HCT116 (cell line): Measurements from ENCODE around the gene PTPRC. TPM values are rescaled to one million over a fixed set of nuclear protein-coding genes. Genes with fewer than 3 reads are reported as not detected.

ENCODE experiments used
- ATAC-seq: fragments of 200-7000 bp; cut with Tn5 transposase; 2 replicates; pipeline ENCODE4 v1.9.1; 2020; ENCODE audit warnings: mild to moderate bottlenecking, moderate library complexity
- BruUV-seq: library from RNA; stranded (reverse); fragments of 400-500 nt; replicated peaks from 2 replicates; lab custom pipeline; 2021; lab: Mats Ljungman, UMichigan
- CTCF ChIA-PET: fragments of 300-600 bp; sonication (Branson Sonifier 250); formaldehyde crosslinking; loops from one replicate; lab custom pipeline; 2021; ENCODE audit warnings: antibody characterized with exemption; lab: Charles Lee
- POLR2A ChIA-PET: fragments of 300-600, 350-600 bp; sonication (Branson Sonifier 250); formaldehyde crosslinking; loops from one replicate; lab custom pipeline; 2021; ENCODE audit warnings: antibody characterized with exemption; lab: Charles Lee
- RAD21 ChIA-PET, 2 experiments: fragments of 300-600 bp; sonication (Branson Sonifier 250); formaldehyde crosslinking; loops; one replicate each; lab custom pipeline; 2023; ENCODE audit warnings: low total read pairs in 2 of 2; ENCODE audit not compliant: uncharacterized antibody in 2 of 2, unreplicated experiment in 2 of 2, low non-redundant PET in 1 of 2; lab: Charles Lee
- DNase-seq: peaks from one replicate; pipeline ENCODE4 v3.0.0-alpha.2; 2010; ENCODE audit warnings: low read depth, low spot score
- H2AFZ ChIP-seq: fragments of 200-600 bp; shearing (Covaris generic), sonication (generic); 2 replicates; pipeline ENCODE4 v1.6.1; 2017; ENCODE audit warnings: low read depth, mixed run types, mixed read lengths, antibody characterized with exemption, low read length; ENCODE audit not compliant: poor library complexity, severe bottlenecking
- H3K27ac ChIP-seq: 2 replicates; pipeline ENCODE4 v1.5.1; 2012; ENCODE audit warnings: low read depth, low read length
- H3K27me3 ChIP-seq: fragments of 200-600 bp; sonication (generic); 2 replicates; pipeline ENCODE4 v1.6.1; 2016; ENCODE audit warnings: mixed run types, low read length, mixed read lengths; ENCODE audit not compliant: insufficient read depth
- H3K36me3 ChIP-seq, 2 experiments: fragments of 200-500 bp in 1 of 2; fragments of 200-600 bp in 1 of 2; sonication (Bioruptor generic) in 1 of 2; sonication (generic) in 1 of 2; 2 replicates each; pipeline versions ENCODE4 v1.5.1 to v1.6.1; 2014 to 2016; ENCODE audit warnings: low read length in 2 of 2, inconsistent platforms in 1 of 2, mixed read lengths in 1 of 2, mixed run types in 1 of 2; ENCODE audit not compliant: insufficient read depth in 2 of 2, control insufficient read depth in 1 of 2
- H3K4me1 ChIP-seq, 2 experiments: fragments of 200-600 bp in 1 of 2; sonication (generic) in 1 of 2; 2 replicates each; pipeline versions ENCODE4 v1.5.1 to v1.6.1; 2012 to 2017; ENCODE audit warnings: low read length in 2 of 2, inconsistent platforms in 1 of 2, mild to moderate bottlenecking in 1 of 2, mixed read lengths in 1 of 2, mixed run types in 1 of 2, moderate library complexity in 1 of 2; ENCODE audit not compliant: insufficient read depth in 2 of 2, control insufficient read depth in 1 of 2
- H3K4me2 ChIP-seq: fragments of 200-600 bp; sonication (generic); 2 replicates; pipeline ENCODE4 v1.6.1; 2017; ENCODE audit warnings: mixed run types, low read length, mixed read lengths
- H3K4me3 ChIP-seq, 2 experiments: fragments of 200-600 bp in 1 of 2; sonication (generic) in 1 of 2; replicated peaks in 1 of 2; 2 replicates each; pipeline ENCODE4 v1.5.1; 2011 to 2016; ENCODE audit warnings: low read length in 2 of 2, control low read depth in 1 of 2, low read depth in 1 of 2, mild to moderate bottlenecking in 1 of 2, mixed read lengths in 1 of 2, mixed run types in 1 of 2
- H3K79me2 ChIP-seq: fragments of 200-600 bp; sonication (generic); 2 replicates; pipeline ENCODE4 v1.6.1; 2017; ENCODE audit warnings: mild to moderate bottlenecking, mixed run types, low read length, moderate library complexity, mixed read lengths; ENCODE audit not compliant: insufficient read depth
- H3K9ac ChIP-seq: fragments of 200-600 bp; sonication (generic); 2 replicates; pipeline ENCODE4 v1.6.1; 2016; ENCODE audit warnings: low read length, mixed read lengths
- H3K9me2 ChIP-seq: fragments of 200-600 bp; sonication (generic), shearing (Covaris generic); 2 replicates; pipeline ENCODE4 v1.6.1; 2017; ENCODE audit warnings: mixed run types, mild to moderate bottlenecking, moderate library complexity; ENCODE audit not compliant: insufficient read depth
- H3K9me3 ChIP-seq, 2 experiments: fragments of 200-500 bp in 1 of 2; fragments of 200-600 bp in 1 of 2; sonication (Bioruptor generic) in 1 of 2; sonication (generic) in 1 of 2; 2 replicates each; pipeline ENCODE4 v1.6.1; 2014 to 2017; ENCODE audit warnings: low read length in 2 of 2, mixed read lengths in 2 of 2, inconsistent platforms in 1 of 2, low read depth in 1 of 2, mild to moderate bottlenecking in 1 of 2, mixed run types in 1 of 2, moderate library complexity in 1 of 2; ENCODE audit not compliant: control insufficient read depth in 1 of 2, insufficient read depth in 1 of 2
- H4K20me1 ChIP-seq: fragments of 200-600 bp; sonication (generic), shearing (Covaris generic); 2 replicates; pipeline ENCODE4 v1.6.1; 2017; ENCODE audit warnings: mixed run types, mild to moderate bottlenecking, moderate library complexity; ENCODE audit not compliant: insufficient read depth
- CBX3 ChIP-seq: IDR thresholded peaks from 2 replicates; pipeline ENCODE4 v1.6.1; 2012; ENCODE audit warnings: low read depth
- FOSL1 ChIP-seq: IDR thresholded peaks from 2 replicates; pipeline ENCODE4 v1.6.1; 2012; ENCODE audit warnings: low read depth
- YY1 ChIP-seq: IDR thresholded peaks from 2 replicates; pipeline ENCODE4 v1.6.1; 2011; ENCODE audit warnings: low read length, low read depth, moderate library complexity, mild to moderate bottlenecking; ENCODE audit not compliant: insufficient replicate concordance; ENCODE audit errors: extremely low read depth
- ZFX ChIP-seq: fragments of 450-650 bp; IDR thresholded peaks from 2 replicates; pipeline ENCODE4 v1.6.1; 2017
- intact Hi-C: fragments of 100-400 bp; cut with micrococcal nuclease; formaldehyde crosslinking; loops from 2 replicates; pipeline ENCODE4 v1.10.0; 2022
- total RNA-seq: library from RNA; stranded (reverse); gene quantifications from one replicate; pipeline ENCODE4 v1.2.1, GENCODE V29; 2021; ENCODE audit not compliant: unreplicated experiment
- TF ChIP-seq, protein P1 (sequence below): IDR thresholded peaks from 2 replicates; pipeline ENCODE4 v1.6.1; 2012

PTPRC gene
- total RNA-seq, 1 experiment from 2014 or later, result 1.2 TPM

DNA sequence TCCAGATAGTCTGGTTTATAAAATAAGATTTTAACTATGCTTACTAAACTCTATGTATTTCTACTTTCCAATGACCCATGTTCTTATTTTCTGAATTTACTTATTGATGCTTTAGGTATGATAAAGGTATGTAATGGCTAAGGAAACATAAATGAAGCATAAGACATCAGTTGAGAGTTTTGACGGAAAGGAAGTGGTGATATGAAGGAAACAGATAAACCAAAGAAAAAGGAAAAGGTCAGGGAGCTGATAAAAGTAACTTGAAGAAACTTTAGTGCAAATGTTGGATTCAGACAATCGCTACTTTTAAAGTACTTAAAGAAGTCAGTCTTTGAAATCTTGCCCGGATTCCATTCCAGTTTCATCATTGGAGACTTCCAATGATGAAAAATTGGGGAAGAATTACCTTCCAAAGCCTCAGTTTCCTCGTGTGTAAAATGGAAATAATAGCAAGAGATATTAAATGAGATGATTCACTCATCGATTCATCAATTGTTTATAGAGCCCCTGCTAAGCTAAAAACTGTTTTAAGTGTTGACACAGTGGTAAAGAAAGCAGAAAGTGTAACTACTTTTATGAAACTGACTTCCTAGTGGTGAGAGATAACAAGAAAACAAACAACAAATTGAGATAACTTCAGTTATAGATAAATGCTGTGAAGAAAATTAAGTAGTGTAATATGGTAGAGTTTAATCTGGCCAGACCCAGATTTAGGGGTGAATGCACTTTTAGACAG is 10.6 kb downstream of the PTPRC start:
- H3K79me2 ChIP-seq, result no peaks in the 10 kb centered on the region
- H3K9me2 ChIP-seq, result no peaks in the 10 kb centered on the region
- no TSS peak for BruUV-seq
- TF ChIP-seq FOSL1 (no peak), ZFX (no peak)
- TF ChIP-seq, protein P1, sequence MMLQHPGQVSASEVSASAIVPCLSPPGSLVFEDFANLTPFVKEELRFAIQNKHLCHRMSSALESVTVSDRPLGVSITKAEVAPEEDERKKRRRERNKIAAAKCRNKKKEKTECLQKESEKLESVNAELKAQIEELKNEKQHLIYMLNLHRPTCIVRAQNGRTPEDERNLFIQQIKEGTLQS, result no peak
- no peak overlapping the region for H3K27ac ChIP-seq
- ChIA-PET CTCF (no interaction called here), RAD21 (no interaction called here), POLR2A (no interaction called here)
- H4K20me1 ChIP-seq, result no peaks in the 10 kb centered on the region
- H3K9me3 ChIP-seq, result no peaks in the 10 kb centered on the region
- H3K4me3 ChIP-seq, result no peak overlapping the region
- H3K27me3 ChIP-seq, result no peaks in the 10 kb centered on the region
- H3K36me3 ChIP-seq, result no peaks in the 10 kb centered on the region
- no peak overlapping the region for H3K4me2 ChIP-seq
- no peak overlapping the region for H2AFZ ChIP-seq
- no peaks in the 10 kb centered on the region for H3K4me1 ChIP-seq
- ATAC-seq, result no peak
- DNase-seq, result no peak
- intact Hi-C loops, result no loop called here
- no peak overlapping the region for H3K9ac ChIP-seq

DNA sequence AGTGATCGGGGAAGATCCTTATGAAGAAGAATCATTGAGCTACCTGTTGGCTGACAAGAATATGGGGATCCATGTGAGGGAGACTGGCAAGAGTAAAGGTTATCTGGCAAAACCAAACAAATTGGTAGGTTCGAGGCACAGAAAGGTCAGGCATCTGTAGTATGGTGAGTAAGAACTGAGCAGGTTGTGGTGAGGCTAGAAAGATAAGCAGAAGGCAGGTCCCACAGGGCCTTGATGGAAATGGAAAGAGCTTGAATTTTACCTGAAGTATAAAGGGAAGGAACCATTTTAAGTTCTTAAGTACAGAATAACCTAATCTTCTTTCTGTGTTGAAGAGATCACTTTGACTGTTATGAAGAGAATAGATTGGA is 11.1 kb downstream of the PTPRC start:
- ChIA-PET POLR2A (no interaction called here), CTCF (no interaction called here)
- no TSS peak for BruUV-seq
- no peaks in the 10 kb centered on the region for H3K79me2 ChIP-seq
- H3K9me3 ChIP-seq, result no peaks in the 10 kb centered on the region
- H3K4me1 ChIP-seq, result no peaks in the 10 kb centered on the region
- intact Hi-C loops, result no loop called here
- no peaks in the 10 kb centered on the region for H3K36me3 ChIP-seq
- H3K27me3 ChIP-seq, result no peaks in the 10 kb centered on the region
- H3K9me2 ChIP-seq, result no peaks in the 10 kb centered on the region
- no peak overlapping the region for H3K27ac ChIP-seq
- H3K4me2 ChIP-seq, result no peak overlapping the region
- H3K9ac ChIP-seq, result no peak overlapping the region
- TF ChIP-seq YY1 (no peak), CBX3 (no peak)
- TF ChIP-seq, all 23 proteins: peak for 0
- DNase-seq (no peak), ATAC-seq (no peak)
- H3K4me3 ChIP-seq, result no peak overlapping the region
- no peaks in the 10 kb centered on the region for H4K20me1 ChIP-seq
- no peak overlapping the region for H2AFZ ChIP-seq
- RAD21 ChIA-PET, result no interaction called here
